ENCODE measurements around the gene LINGO4. TPM values are rescaled to one million over a fixed set of nuclear protein-coding genes. Genes with fewer than 3 reads are reported as not detected.
"Not testable (repeated sequence)": the region's sequence is repeated elsewhere in the genome, so short reads cannot be mapped to it uniquely, and the experiment has no call there.

The LINGO4 gene
- total RNA-seq, 1 experiment from 2014 or later: not detected

DNA sequence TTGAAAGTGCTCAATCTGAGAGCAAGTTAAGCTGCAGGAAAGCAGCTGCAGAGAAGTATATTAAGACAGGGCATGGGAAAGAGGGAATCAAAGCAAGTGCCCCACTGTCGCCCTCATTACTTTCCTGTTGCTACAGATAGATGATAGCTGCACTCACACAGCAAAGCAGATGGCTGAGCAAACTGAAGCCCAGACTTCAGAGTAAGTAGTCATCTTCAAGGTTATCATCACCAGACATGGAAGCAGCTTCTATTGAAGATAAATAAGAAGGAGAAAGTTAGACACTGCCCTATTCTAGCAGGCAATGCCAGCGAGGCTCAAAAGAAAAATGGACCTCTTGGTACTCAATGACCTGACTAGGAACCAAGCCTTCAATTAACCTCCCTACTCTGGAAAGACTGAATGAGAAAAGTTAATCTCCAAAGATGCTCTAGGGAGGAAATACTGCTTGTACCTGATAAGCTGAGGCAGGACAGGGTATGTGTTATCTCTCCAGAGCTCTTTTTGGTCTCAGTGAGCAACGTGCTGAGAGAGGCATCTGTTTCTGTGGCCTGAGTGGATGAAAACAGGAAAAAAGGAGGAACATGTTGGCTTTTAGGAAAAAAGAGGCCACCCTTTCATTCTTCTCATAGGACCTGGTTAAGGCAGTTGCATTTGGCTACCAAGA is 30.8 kb downstream of the LINGO4 start (continued):
- TF ChIP-seq TP53 (CRISPR knock-in tag; IDR thresholded peaks at IDR 0.05): no peak
- no peak for TF ChIP-seq PRRX2 (CRISPR knock-in tag; IDR thresholded peaks at IDR 0.05)

DNA sequence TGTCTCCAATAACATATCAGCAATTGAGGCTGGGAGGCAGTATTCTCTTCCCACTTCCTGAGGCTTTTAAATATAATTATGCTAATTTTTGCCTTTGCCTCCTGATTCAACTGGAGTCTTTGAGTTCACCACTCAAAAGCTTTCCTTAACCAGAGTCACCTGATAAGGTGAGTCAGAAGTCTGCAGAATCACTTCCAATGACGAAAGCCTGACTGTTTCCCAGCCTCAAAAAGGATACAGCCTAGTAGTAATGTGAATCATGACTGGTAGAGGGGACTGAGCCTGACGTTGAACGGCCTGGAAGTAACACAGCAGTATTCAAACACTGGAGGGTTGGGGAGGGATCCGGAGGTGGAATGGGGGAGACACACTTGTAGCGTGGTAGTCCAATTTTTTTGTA is 31.5 kb downstream of the LINGO4 start:
- no peak for ATAC-seq
- Mint-ChIP-seq H3K9me3 (peaks cover 9% of the 10 kb centered on the region), H3K27ac (no peak overlapping the region), H3K27me3 (ENCODE audit: low read depth) (peaks cover 2% of the 10 kb centered on the region; the same call in 1 of the 2 replicates), H3K36me3 (peaks cover 35% of the 10 kb centered on the region), H3K4me1 (no peaks in the 10 kb centered on the region), H3K4me3 (no peak overlapping the region)
- TF ChIP-seq, protein P1, sequence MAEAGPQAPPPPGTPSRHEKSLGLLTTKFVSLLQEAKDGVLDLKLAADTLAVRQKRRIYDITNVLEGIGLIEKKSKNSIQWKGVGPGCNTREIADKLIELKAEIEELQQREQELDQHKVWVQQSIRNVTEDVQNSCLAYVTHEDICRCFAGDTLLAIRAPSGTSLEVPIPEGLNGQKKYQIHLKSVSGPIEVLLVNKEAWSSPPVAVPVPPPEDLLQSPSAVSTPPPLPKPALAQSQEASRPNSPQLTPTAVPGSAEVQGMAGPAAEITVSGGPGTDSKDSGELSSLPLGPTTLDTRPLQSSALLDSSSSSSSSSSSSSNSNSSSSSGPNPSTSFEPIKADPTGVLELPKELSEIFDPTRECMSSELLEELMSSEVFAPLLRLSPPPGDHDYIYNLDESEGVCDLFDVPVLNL (CRISPR knock-in tag; IDR thresholded peaks at IDR 0.05; ENCODE audit: borderline replicate concordance, low read depth): no peak
- TF ChIP-seq PRRX2 (CRISPR knock-in tag; IDR thresholded peaks at IDR 0.05) (no peak), TEAD4 (CRISPR knock-in tag; IDR thresholded peaks at IDR 0.05) (no peak), ESRRA (CRISPR knock-in tag; IDR thresholded peaks at IDR 0.05; ENCODE audit: borderline replicate concordance) (no peak), ZNF671 (CRISPR knock-in tag; IDR thresholded peaks at IDR 0.05) (no peak), CREB1 (CRISPR knock-in tag; IDR thresholded peaks at IDR 0.05) (no peak), NFATC4 (CRISPR knock-in tag; IDR thresholded peaks at IDR 0.05) (no peak), SOX15 (CRISPR knock-in tag; IDR thresholded peaks at IDR 0.05) (no peak)
- TF ChIP-seq, protein P2, sequence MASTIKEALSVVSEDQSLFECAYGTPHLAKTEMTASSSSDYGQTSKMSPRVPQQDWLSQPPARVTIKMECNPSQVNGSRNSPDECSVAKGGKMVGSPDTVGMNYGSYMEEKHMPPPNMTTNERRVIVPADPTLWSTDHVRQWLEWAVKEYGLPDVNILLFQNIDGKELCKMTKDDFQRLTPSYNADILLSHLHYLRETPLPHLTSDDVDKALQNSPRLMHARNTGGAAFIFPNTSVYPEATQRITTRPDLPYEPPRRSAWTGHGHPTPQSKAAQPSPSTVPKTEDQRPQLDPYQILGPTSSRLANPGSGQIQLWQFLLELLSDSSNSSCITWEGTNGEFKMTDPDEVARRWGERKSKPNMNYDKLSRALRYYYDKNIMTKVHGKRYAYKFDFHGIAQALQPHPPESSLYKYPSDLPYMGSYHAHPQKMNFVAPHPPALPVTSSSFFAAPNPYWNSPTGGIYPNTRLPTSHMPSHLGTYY (CRISPR knock-in tag; IDR thresholded peaks at IDR 0.05): no peak
- TF ChIP-seq, protein P3, sequence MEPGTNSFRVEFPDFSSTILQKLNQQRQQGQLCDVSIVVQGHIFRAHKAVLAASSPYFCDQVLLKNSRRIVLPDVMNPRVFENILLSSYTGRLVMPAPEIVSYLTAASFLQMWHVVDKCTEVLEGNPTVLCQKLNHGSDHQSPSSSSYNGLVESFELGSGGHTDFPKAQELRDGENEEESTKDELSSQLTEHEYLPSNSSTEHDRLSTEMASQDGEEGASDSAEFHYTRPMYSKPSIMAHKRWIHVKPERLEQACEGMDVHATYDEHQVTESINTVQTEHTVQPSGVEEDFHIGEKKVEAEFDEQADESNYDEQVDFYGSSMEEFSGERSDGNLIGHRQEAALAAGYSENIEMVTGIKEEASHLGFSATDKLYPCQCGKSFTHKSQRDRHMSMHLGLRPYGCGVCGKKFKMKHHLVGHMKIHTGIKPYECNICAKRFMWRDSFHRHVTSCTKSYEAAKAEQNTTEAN (CRISPR knock-in tag; IDR thresholded peaks at IDR 0.05): no peak
- TF ChIP-seq, protein P4, sequence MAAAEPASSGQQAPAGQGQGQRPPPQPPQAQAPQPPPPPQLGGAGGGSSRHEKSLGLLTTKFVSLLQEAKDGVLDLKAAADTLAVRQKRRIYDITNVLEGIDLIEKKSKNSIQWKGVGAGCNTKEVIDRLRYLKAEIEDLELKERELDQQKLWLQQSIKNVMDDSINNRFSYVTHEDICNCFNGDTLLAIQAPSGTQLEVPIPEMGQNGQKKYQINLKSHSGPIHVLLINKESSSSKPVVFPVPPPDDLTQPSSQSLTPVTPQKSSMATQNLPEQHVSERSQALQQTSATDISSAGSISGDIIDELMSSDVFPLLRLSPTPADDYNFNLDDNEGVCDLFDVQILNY (CRISPR knock-in tag; IDR thresholded peaks at IDR 0.05): no peak
- TF ChIP-seq, protein P5, sequence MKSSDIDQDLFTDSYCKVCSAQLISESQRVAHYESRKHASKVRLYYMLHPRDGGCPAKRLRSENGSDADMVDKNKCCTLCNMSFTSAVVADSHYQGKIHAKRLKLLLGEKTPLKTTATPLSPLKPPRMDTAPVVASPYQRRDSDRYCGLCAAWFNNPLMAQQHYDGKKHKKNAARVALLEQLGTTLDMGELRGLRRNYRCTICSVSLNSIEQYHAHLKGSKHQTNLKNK (CRISPR knock-in tag; IDR thresholded peaks at IDR 0.05): no peak
- TF ChIP-seq, protein P6, sequence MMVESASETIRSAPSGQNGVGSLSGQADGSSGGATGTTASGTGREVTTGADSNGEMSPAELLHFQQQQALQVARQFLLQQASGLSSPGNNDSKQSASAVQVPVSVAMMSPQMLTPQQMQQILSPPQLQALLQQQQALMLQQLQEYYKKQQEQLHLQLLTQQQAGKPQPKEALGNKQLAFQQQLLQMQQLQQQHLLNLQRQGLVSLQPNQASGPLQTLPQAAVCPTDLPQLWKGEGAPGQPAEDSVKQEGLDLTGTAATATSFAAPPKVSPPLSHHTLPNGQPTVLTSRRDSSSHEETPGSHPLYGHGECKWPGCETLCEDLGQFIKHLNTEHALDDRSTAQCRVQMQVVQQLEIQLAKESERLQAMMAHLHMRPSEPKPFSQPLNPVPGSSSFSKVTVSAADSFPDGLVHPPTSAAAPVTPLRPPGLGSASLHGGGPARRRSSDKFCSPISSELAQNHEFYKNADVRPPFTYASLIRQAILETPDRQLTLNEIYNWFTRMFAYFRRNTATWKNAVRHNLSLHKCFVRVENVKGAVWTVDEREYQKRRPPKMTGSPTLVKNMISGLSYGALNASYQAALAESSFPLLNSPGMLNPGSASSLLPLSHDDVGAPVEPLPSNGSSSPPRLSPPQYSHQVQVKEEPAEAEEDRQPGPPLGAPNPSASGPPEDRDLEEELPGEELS (CRISPR knock-in tag; IDR thresholded peaks at IDR 0.05): no peak
- POLR2A ChIA-PET: no interaction called here
- no peak for DNase-seq (ENCODE audit: low spot score)
- CTCF ChIA-PET: no interaction called here

DNA sequence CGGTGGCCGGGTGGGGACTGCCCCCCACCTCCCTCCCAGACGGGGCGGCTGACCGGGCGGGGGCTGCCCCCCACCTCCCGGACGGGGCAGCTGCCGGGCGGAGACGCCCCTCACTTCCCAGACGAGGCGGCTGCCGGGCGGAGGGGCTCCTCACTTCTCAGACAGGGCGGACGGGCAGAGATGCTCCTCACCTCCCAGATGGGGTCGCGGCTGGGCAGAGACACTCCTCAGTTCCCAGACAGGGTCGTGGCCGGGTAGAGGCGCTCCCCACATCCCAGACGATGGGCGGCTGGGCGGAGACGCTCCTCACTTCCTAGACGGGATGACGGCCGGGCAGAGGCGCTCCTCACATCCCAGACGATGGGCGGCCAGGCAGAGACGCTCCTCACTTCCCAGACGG is 35.9 kb downstream of the LINGO4 start:
- H3K4me3 Mint-ChIP-seq; H3K9me3 Mint-ChIP-seq; POLR2A ChIA-PET; H3K27me3 Mint-ChIP-seq (ENCODE audit: low read depth); CTCF ChIA-PET; H3K27ac Mint-ChIP-seq; DNase-seq (ENCODE audit: low spot score); H3K4me1 Mint-ChIP-seq; ATAC-seq: not testable (repeated sequence)
- peaks cover 14% of the 10 kb centered on the region; the same call in 1 of the 2 replicates for H3K36me3 Mint-ChIP-seq

DNA sequence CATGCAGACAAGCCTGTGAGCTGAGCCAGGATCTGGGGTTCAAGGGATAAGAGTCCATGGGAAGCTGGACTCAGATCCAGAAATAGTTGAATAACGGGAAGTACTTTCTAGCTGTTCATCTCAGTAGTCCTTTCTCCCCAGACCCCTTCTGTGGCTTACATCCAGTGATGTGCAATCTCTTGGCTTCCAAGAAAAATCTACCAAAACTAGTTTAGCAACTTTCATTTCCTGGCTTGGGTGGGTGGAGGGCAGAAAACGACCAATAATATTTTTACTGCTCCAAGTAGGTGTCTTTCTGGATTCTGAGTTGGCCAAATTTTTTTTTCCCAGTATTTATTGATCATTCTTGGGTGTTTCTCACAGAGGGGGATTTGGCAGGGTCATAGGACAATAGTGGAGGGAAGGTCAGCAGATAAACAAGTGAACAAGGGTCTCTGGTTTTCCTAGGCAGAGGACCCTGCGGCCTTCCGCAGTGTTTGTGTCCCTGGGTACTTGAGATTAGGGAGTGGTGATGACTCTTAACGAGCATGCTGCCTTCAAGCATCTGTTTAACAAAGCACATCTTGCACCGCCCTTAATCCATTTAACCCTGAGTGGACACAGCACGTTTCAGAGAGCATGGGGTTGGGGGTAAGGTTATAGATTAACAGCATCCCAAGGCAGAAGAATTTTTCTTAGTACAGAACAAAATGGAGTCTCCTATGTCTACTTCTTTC is 36.7 kb downstream of the LINGO4 start:
- not testable (repeated sequence) for H3K36me3 Mint-ChIP-seq

More for the DNA sequence above, 36.7 kb downstream of the LINGO4 start:
- POLR2A ChIA-PET; H3K9me3 Mint-ChIP-seq; CTCF ChIA-PET; H3K27me3 Mint-ChIP-seq (ENCODE audit: low read depth); H3K27ac Mint-ChIP-seq; H3K4me1 Mint-ChIP-seq; H3K4me3 Mint-ChIP-seq; ATAC-seq; DNase-seq (ENCODE audit: low spot score): not testable (repeated sequence)
